A673 (cell line): ENCODE measurements around the gene SRRM1. TPM values are rescaled to one million over a fixed set of nuclear protein-coding genes. Genes with fewer than 3 reads are reported as not detected.
"Not testable (repeated sequence)": the region's sequence is repeated elsewhere in the genome, so short reads cannot be mapped to it uniquely, and the experiment has no call there.

ENCODE experiments used
- BruUV-seq: library from RNA; stranded (reverse); fragments of 400-500 nt; replicated peaks from 2 replicates; lab custom pipeline; 2021; lab: Mats Ljungman, UMichigan
- CTCF ChIA-PET: fragments of 300-600 bp; sonication (Branson Sonifier 250); formaldehyde crosslinking; loops from one replicate; lab custom pipeline; 2022; ENCODE audit warnings: antibody characterized with exemption; lab: Charles Lee
- POLR2A ChIA-PET: fragments of 300-600 bp; sonication (Branson Sonifier 250); formaldehyde crosslinking; loops from one replicate; lab custom pipeline; 2022; ENCODE audit warnings: antibody characterized with exemption; ENCODE audit not compliant: low non-redundant PET; lab: Charles Lee
- DNase-seq: peaks from one replicate; pipeline ENCODE4 v3.0.0-alpha.2; 2015; ENCODE audit warnings: low spot score
- H3K27ac ChIP-seq: fragments of 200-600 bp; sonication (generic); 2 replicates; pipeline ENCODE4 v1.5.1; 2016; ENCODE audit warnings: mixed run types, low read depth, mild to moderate bottlenecking, mixed read lengths, antibody characterized with exemption, low read length; ENCODE audit not compliant: poor library complexity, severe bottlenecking
- H3K27me3 ChIP-seq: fragments of 200-600 bp; sonication (generic); replicated peaks from 2 replicates; pipeline ENCODE4 v1.6.1; 2017; ENCODE audit warnings: mixed run types, low read depth, mild to moderate bottlenecking, mixed read lengths, antibody characterized with exemption, low read length; ENCODE audit not compliant: insufficient read depth, poor library complexity
- H3K36me3 ChIP-seq: fragments of 200-600 bp; sonication (generic); 2 replicates; pipeline ENCODE4 v1.6.1; 2016; ENCODE audit warnings: mixed run types, mild to moderate bottlenecking, mixed read lengths, antibody characterized with exemption, low read length; ENCODE audit not compliant: insufficient read depth, poor library complexity, severe bottlenecking
- H3K4me1 ChIP-seq: fragments of 200-600 bp; sonication (generic); 2 replicates; pipeline ENCODE4 v1.6.1; 2017; ENCODE audit warnings: mixed run types, mild to moderate bottlenecking, mixed read lengths, antibody characterized with exemption, low read length; ENCODE audit not compliant: insufficient read depth, poor library complexity, severe bottlenecking
- H3K4me3 ChIP-seq: fragments of 200-600 bp; sonication (generic); 2 replicates; pipeline ENCODE4 v1.5.1; 2016; ENCODE audit warnings: low read depth, mixed run types, mild to moderate bottlenecking, mixed read lengths, low read length; ENCODE audit not compliant: poor library complexity, severe bottlenecking
- H3K9me3 ChIP-seq: fragments of 200-600 bp; sonication (generic); 2 replicates; pipeline ENCODE4 v1.6.1; 2016; ENCODE audit warnings: mixed run types, low read depth, mild to moderate bottlenecking, mixed read lengths, antibody characterized with exemption, low read length; ENCODE audit not compliant: poor library complexity, severe bottlenecking
- CTCF ChIP-seq: fragments of 300-800, 200-600 bp; sonication (generic); conservative IDR thresholded peaks from 2 replicates; pipeline ENCODE4 v1.5.1; 2017; ENCODE audit warnings: low read depth, mild to moderate bottlenecking, antibody characterized with exemption, low read length, moderate library complexity, mixed read lengths
- EZH2 ChIP-seq: fragments of 200-600 bp; sonication (generic); IDR thresholded peaks from 2 replicates; pipeline ENCODE4 v1.6.1; 2017; ENCODE audit warnings: borderline replicate concordance, low read depth, mild to moderate bottlenecking, mixed read lengths, antibody characterized with exemption, low read length; ENCODE audit not compliant: poor library complexity, severe bottlenecking
- intact Hi-C: fragments of 100-400 bp; cut with micrococcal nuclease; formaldehyde crosslinking; loops from one replicate; pipeline ENCODE4 v1.10.0; 2022; ENCODE audit not compliant: unreplicated experiment
- total RNA-seq: library from RNA; stranded (reverse); gene quantifications from 2 replicates; pipeline ENCODE4 v1.2.3, GENCODE V29; 2021

Gene SRRM1
- total RNA-seq, 1 experiment from 2014 or later, result 185 TPM

GRCh38 chr1:24721533-24721932 is 78.4 kb downstream of the SRRM1 start:
- no peak overlapping the region for H3K4me3 ChIP-seq
- CTCF ChIA-PET, result interaction anchor here (0.6 kb wide), 1 partner anchor 119 kb away, joined by 7 read pairs; no protein-coding TSS in a partner anchor
- no peak for TF ChIP-seq EZH2
- TF ChIP-seq CTCF, result no peak
- H3K4me1 ChIP-seq, result no peaks in the 10 kb centered on the region
- no peak overlapping the region for H3K27ac ChIP-seq
- intact Hi-C loops, result no loop called here
- no peak for DNase-seq
- H3K9me3 ChIP-seq, result no peaks in the 10 kb centered on the region
- no peaks in the 10 kb centered on the region for H3K36me3 ChIP-seq
- POLR2A ChIA-PET, result no interaction called here
- no TSS peak for BruUV-seq
- no peaks in the 10 kb centered on the region for H3K27me3 ChIP-seq

- CTCF ChIA-PET, result interaction anchor here (0.6 to 0.7 kb wide), 4 partner anchors 17 to 210 kb away, joined by 4 to 7 read pairs (median 5); no protein-coding TSS in a partner anchor
- POLR2A ChIA-PET, BruUV-seq: not testable (repeated sequence)
These were observed 79.3 kb downstream of the SRRM1 start for GRCh38 chr1:24722073-24723035.

More at GRCh38 chr1:24722073-24723035, 79.3 kb downstream of the SRRM1 start:
- H3K27me3 ChIP-seq, intact Hi-C loops, DNase-seq, H3K36me3 ChIP-seq, H3K4me1 ChIP-seq, H3K9me3 ChIP-seq: not testable (repeated sequence)
- Histone ChIP-seq H3K4me3 (peak overlapping the region; percentile 14), H3K27ac (peak overlapping the region; percentile 40)

Other genes with a start within 250 kb of the SRRM1 start
- gene STPG1, start 229.5 kb upstream of the SRRM1 start, total RNA-seq, result 7.2 and 8.6 TPM in 2 replicates
- 6.5 and 7.3 TPM in 2 replicates for gene NIPAL3, start 227.5 kb upstream of the SRRM1 start, total RNA-seq
- 7.4 and 9.1 TPM in 2 replicates for gene RCAN3, start 140.5 kb upstream of the SRRM1 start, total RNA-seq
- not detected in 2 replicates for gene NCMAP, start 87.2 kb upstream of the SRRM1 start, total RNA-seq
- gene CLIC4, start 102.1 kb downstream of the SRRM1 start, total RNA-seq, result 207 and 209 TPM in 2 replicates